ENCODE results near the gene ELP6.
"Not testable (repeated sequence)": the region's sequence is repeated elsewhere in the genome, so short reads cannot be mapped to it uniquely, and the experiment has no call there.

The ELP6 gene

GRCh38 chr3:47523310-47524073 is 10.0 kb upstream of the ELP6 start:
- Mint-ChIP-seq H3K4me3 (no peak overlapping the region), H3K36me3 (ENCODE audit: low read depth) (no peaks in the 10 kb centered on the region), H3K27ac (no peak overlapping the region), H3K4me1 (peaks cover 5% of the 10 kb centered on the region), H3K9me3 (peaks cover 5% of the 10 kb centered on the region), H3K27me3 (no peaks in the 10 kb centered on the region)
- ATAC-seq = no peak
- no peak for DNase-seq

GRCh38 chr3:47522082-47522987 is 8.8 kb upstream of the ELP6 start:
- Mint-ChIP-seq H3K27ac (peak overlapping the region; percentile 67), H3K27me3 (no peaks in the 10 kb centered on the region), H3K4me3 (no peak overlapping the region), H3K4me1 (peaks cover 5% of the 10 kb centered on the region), H3K9me3 (no peaks in the 10 kb centered on the region), H3K36me3 (ENCODE audit: low read depth) (no peaks in the 10 kb centered on the region)
- peak; percentile 83 for DNase-seq
- ATAC-seq = peak; percentile 94

- no peak for ATAC-seq
- Mint-ChIP-seq H3K4me3 (no peak overlapping the region), H3K27ac (no peak overlapping the region), H3K4me1 (peaks cover 5% of the 10 kb centered on the region), H3K9me3 (no peaks in the 10 kb centered on the region), H3K27me3 (no peaks in the 10 kb centered on the region), H3K36me3 (ENCODE audit: low read depth) (no peaks in the 10 kb centered on the region)
- no peak for DNase-seq
Measured at GRCh38 chr3:47520756-47521155, 7.2 kb upstream of the ELP6 start.

DNA sequence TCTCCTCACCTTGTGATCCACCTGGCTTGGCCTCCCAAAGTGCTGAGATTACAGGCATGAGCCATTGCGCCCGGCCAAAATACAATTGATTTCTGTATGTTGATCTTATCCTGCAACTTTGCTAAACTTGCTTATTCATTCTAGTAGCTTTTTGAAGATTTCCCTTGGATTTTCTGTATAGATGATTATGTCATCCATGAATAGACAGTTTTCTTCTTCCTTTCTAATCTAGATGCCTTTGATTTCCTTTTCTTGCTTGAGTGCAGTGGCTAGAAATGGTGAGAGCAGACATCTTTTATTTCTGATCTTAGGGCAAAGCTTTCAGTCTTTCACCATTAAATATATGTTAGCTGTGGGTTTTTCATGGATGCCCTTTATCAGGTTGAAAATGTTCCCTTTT is 4.4 kb upstream of the ELP6 start:
- ATAC-seq = no peak
- Mint-ChIP-seq H3K27ac (no peak overlapping the region), H3K36me3 (ENCODE audit: low read depth) (peaks cover 3% of the 10 kb centered on the region), H3K27me3 (peaks cover 3% of the 10 kb centered on the region), H3K4me3 (no peak overlapping the region), H3K9me3 (no peaks in the 10 kb centered on the region), H3K4me1 (peaks cover 16% of the 10 kb centered on the region)
- no peak for DNase-seq

DNA sequence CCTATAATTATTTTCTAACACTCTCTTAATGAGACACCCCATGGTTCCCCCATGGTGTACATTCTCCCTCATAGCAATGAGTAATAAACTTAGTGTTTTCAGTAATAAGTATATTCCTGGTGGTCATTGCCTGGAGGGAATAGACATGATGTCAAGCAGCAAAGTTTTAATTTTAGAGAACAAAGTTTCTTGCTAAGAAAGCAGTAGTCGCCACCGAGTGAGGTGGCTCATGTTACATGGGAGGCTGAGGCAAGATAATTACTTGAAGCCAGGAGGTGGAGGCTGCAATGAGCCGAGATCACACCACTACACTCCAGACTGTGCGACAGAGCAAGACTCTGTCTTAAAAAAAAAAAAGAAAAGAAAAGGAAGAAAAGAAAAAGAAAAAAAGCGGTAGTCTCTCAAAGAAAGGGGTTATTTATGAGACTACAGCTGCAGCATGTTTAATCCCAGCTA is 2.4 kb upstream of the ELP6 start:
- Mint-ChIP-seq H3K4me1 (peaks cover 19% of the 10 kb centered on the region), H3K4me3 (no peak overlapping the region), H3K27ac (no peak overlapping the region), H3K9me3 (no peaks in the 10 kb centered on the region), H3K36me3 (ENCODE audit: low read depth) (peaks cover 3% of the 10 kb centered on the region), H3K27me3 (peaks cover 3% of the 10 kb centered on the region)
- no peak for DNase-seq
- no peak for ATAC-seq

DNA sequence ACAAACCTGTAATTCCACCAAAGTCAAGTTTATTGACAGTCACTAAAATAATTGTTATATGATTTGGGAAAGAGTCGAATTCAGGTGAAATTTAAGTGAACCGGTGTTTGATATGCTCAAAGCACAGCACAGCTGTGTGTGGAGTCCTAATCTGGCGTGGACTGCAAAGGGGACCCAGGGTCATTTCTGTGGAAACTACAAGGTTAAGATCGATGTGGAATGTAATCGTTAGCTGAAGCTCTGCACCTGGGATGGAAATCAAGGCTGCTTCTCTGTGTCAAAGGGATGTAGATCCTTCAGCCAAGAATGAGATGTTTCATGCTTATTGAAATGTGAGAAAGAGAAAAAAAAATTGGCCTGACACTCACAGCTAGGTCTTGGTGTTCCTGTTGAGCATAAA is 1.6 kb upstream of the ELP6 start:
- H3K27me3 Mint-ChIP-seq = peaks cover 3% of the 10 kb centered on the region
- peaks cover 7% of the 10 kb centered on the region for H3K36me3 Mint-ChIP-seq (ENCODE audit: low read depth)
- H3K4me3 Mint-ChIP-seq = peak overlapping the region; percentile 68
- H3K27ac Mint-ChIP-seq = peak overlapping the region; percentile 40
- ATAC-seq (no peak), DNase-seq (no peak)
- H3K9me3 Mint-ChIP-seq = no peaks in the 10 kb centered on the region
- peaks cover 19% of the 10 kb centered on the region for H3K4me1 Mint-ChIP-seq

GRCh38 chr3:47512416-47513124 is 942 bp downstream of the ELP6 start:
- H3K4me1 Mint-ChIP-seq = peaks cover 19% of the 10 kb centered on the region
- no peak for ATAC-seq
- peak; percentile 25 for DNase-seq
- peaks cover 18% of the 10 kb centered on the region for H3K36me3 Mint-ChIP-seq (ENCODE audit: low read depth)
- H3K27ac Mint-ChIP-seq = peak overlapping the region; percentile 95
- peaks cover 3% of the 10 kb centered on the region for H3K27me3 Mint-ChIP-seq
- H3K9me3 Mint-ChIP-seq = no peaks in the 10 kb centered on the region
- H3K4me3 Mint-ChIP-seq = peak overlapping the region; percentile 93

- ATAC-seq, H3K27ac Mint-ChIP-seq, H3K4me3 Mint-ChIP-seq, H3K4me1 Mint-ChIP-seq, DNase-seq, H3K27me3 Mint-ChIP-seq, H3K9me3 Mint-ChIP-seq: not testable (repeated sequence)
- H3K36me3 Mint-ChIP-seq (ENCODE audit: low read depth) = peaks cover 31% of the 10 kb centered on the region
Measured at GRCh38 chr3:47505267-47505666, 8.2 kb downstream of the ELP6 start.

GRCh38 chr3:47504113-47504512 is 9.4 kb downstream of the ELP6 start:
- H3K4me3 Mint-ChIP-seq = no peak overlapping the region
- no peaks in the 10 kb centered on the region for H3K27me3 Mint-ChIP-seq
- H3K27ac Mint-ChIP-seq = no peak overlapping the region
- peaks cover 34% of the 10 kb centered on the region for H3K36me3 Mint-ChIP-seq (ENCODE audit: low read depth)
- DNase-seq = no peak
- no peaks in the 10 kb centered on the region for H3K9me3 Mint-ChIP-seq
- ATAC-seq = no peak
- H3K4me1 Mint-ChIP-seq = peaks cover 2% of the 10 kb centered on the region

GRCh38 chr3:47503033-47503432 is 10.5 kb downstream of the ELP6 start:
- H3K27ac Mint-ChIP-seq = no peak overlapping the region
- no peak overlapping the region for H3K4me3 Mint-ChIP-seq
- peaks cover 2% of the 10 kb centered on the region for H3K4me1 Mint-ChIP-seq
- DNase-seq = no peak
- H3K9me3 Mint-ChIP-seq = no peaks in the 10 kb centered on the region
- no peak for ATAC-seq
- peaks cover 37% of the 10 kb centered on the region for H3K36me3 Mint-ChIP-seq (ENCODE audit: low read depth)
- no peaks in the 10 kb centered on the region for H3K27me3 Mint-ChIP-seq

- Mint-ChIP-seq H3K4me1 (no peaks in the 10 kb centered on the region), H3K27me3 (no peaks in the 10 kb centered on the region), H3K9me3 (no peaks in the 10 kb centered on the region), H3K27ac (no peak overlapping the region), H3K36me3 (ENCODE audit: low read depth) (peaks cover 40% of the 10 kb centered on the region), H3K4me3 (no peak overlapping the region)
- ATAC-seq (no peak), DNase-seq (no peak)
Measured at GRCh38 chr3:47496892-47497291, 16.6 kb downstream of the ELP6 start.

- no peak overlapping the region for H3K27ac Mint-ChIP-seq
- H3K36me3 Mint-ChIP-seq (ENCODE audit: low read depth) = peaks cover 36% of the 10 kb centered on the region
- ATAC-seq (no peak), DNase-seq (no peak)
- no peaks in the 10 kb centered on the region for H3K9me3 Mint-ChIP-seq
- no peaks in the 10 kb centered on the region for H3K27me3 Mint-ChIP-seq
- H3K4me3 Mint-ChIP-seq = no peak overlapping the region
- no peaks in the 10 kb centered on the region for H3K4me1 Mint-ChIP-seq
Measured at GRCh38 chr3:47495886-47496285, 17.6 kb downstream of the ELP6 start.

DNA sequence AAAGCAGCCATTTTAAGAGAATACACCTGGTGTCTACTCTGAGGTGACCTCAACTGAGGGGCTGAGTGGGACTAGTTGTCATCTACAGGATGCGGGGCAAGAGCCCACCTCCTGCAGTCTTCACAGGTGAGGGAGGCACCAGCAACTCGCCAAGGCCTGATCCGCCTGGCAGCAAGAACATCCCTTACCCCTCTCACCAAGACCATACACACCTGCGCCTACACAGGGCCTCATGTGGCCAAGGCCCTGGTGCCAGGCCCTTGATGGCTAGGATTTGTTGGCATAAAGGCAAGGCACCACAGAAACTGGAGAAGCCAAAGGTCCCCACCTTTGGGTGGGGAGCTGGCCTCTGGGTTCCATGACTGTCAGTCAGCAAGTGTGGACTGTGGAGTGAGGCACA is 18.4 kb downstream of the ELP6 start:
- no peak for ATAC-seq
- Mint-ChIP-seq H3K9me3 (no peaks in the 10 kb centered on the region), H3K4me3 (no peak overlapping the region), H3K4me1 (no peaks in the 10 kb centered on the region), H3K27ac (no peak overlapping the region), H3K36me3 (ENCODE audit: low read depth) (peaks cover 32% of the 10 kb centered on the region), H3K27me3 (no peaks in the 10 kb centered on the region)
- no peak for DNase-seq

DNA sequence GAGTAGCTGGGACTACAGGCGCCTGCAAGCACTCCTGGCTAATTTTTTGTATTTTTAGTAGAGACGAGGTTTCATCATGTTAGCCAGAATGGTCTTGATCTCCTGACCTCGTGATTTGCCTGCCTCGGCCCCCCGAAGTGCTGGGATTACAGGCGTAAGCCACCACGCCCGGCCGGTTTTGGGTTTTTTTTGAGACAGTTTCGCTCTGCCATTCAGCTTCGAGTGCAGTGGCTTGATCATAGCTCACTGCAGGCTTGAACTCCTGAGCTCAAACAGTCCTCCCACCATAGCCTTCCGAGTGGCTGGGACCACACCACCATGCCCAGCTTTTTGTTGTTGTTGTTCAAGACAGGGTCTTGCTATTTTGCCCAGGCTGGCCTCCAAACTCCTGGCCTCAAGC is 21.7 kb downstream of the ELP6 start:
- H3K27me3 Mint-ChIP-seq = no peaks in the 10 kb centered on the region
- DNase-seq (no peak), ATAC-seq (no peak)
- no peaks in the 10 kb centered on the region for H3K4me1 Mint-ChIP-seq
- no peak overlapping the region for H3K27ac Mint-ChIP-seq
- H3K9me3 Mint-ChIP-seq = no peaks in the 10 kb centered on the region
- H3K36me3 Mint-ChIP-seq (ENCODE audit: low read depth) = peaks cover 16% of the 10 kb centered on the region
- H3K4me3 Mint-ChIP-seq = no peak overlapping the region

Measured in activated naive CD8-positive, alpha-beta T cell treated with anti-CD3 and anti-CD28 coated beads, Interleukin-2, amount 50 U/mL, for 24 hours (primary cell).